GM20431 (cell line): Measurements from ENCODE around the gene TWNK.

ENCODE experiments used
- in situ Hi-C: fragments of 300-500 bp; cut with MseI, MboI; formaldehyde crosslinking; loops from one replicate; pipeline ENCODE4 v1.15.0; 2020; ENCODE audit warnings: low sequenced_read_pairs; ENCODE audit not compliant: unreplicated experiment

The TWNK gene

DNA sequence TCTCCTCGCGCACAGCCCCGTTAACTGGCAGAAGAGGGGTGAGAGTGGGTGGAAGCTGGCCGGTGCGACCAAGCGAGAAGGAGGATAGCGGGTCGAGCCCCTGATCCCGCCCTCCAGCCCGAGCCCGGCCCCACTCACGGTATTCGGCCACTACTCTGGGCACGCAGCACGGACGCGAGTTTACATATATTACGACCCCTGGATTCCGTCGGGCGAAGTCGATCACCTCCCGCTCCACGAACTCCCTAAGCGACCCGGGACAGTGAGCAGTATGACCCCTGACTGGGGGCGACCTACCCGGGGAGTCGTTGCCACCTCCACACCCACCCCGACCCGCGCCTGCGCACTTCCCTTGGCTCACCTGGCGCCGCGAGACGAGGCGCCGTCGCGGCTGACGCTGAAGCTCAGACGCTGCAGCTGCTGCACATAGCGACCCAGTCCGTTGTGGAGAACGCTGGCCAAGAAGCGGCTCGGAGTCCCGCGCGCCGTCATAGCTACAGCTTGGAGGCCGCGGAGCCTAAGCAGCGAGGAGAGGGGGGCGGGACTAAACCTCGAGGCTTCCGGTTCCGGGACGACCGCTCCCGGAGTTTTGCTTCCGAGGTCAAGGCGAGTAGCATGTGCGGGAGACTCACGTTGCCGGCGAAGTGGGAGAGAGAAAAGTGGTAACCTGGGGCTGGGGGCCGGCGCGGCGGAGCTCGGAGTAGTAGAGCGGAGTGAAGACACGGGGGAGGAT is at the start of gene TWNK, which contains the start of gene MRPL43:
Gene TWNK (plus strand): TSS at position 592 of the 733 bp plus-strand sequence. CDS start 668 bp downstream, outside the sequence.
Gene MRPL43 (minus strand): TSS at position 546 of the 733 bp plus-strand sequence. CDS start 54 bp downstream, at position 492.
- in situ Hi-C loops, result no loop called here

DNA sequence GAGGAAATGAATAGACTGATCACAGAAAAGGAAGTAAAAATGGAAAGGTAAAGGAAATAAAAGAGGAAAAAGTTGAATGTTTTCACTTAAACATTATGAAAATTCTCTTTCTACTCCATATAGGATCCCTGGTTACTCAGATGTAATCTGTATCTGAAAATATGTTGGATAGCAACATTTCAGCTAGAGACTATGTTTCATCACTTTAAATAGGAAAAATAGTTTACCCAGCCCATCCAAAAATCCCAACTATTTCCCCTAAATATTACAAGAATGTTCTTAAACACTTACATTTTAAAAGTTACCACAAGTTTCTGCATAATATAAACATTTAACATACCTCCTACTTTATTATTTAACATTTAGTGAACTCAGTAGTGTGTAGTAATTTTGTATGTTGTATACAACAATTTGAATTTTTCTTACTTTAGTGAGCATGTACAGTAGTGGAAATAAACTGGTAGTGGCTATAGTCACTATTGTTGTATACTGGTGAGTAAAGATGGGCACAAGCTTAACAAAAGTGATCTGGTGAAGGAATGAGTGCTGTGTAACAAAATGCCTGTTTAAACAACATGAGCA is 47.5 kb upstream of the TWNK start:
- in situ Hi-C loops, result no loop called here

DNA sequence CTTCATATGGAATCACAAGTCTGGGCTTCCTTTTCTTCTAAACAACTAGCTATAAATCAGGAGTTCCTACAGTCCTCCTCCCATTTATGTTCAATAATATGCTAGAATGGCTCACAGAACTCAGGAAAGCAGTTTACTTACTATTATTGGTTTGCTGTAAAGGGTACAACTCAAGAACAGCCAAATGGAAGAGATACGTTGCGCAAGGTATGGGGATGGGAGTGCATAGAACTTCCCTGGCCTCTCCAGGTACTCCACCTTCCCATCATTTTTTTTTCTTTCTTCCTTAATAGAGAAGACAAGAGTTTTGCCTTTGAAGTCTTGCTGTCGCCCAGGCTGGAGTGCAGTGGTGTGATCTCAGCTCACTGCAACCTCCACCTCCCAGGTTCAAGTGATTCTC is 45.1 kb upstream of the TWNK start:
- in situ Hi-C loops, result no loop called here

DNA sequence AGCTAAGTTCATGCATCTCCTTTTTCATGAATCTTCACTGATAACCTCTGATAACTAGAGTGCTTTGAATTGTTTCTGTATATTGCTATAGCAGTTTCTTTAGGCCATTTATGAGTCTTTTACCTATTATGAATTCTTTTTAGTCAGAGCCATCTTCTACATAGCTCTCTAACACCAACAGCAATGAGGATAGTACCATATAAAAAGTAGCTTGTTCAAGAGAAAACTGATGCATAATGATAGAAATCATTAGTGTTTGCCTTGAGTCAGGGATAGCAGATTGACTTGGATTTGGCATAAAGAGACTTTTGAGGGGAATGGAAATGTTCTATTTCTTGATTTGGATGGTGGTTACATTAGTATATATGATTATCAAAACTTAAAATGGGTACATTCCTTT is 43.8 kb upstream of the TWNK start:
- in situ Hi-C loops, result no loop called here

DNA sequence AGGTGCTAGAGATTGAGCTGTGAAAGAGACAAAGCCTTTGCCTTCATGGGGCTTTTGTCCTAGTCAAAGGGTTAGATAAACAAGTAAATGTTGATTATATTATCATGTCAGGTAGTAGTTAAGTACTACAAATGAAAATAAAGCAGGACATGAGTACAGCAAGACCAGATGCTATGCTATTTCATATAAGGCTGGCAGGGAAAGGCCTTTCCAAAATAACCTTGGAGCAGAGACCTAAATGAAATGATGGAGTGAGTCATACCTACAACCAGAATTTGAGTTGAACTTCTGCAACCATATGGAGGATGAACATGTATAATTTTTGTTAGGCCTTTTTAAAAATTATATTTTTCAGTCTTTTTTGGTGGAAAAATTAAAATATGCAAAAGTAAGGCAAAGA is 41.6 kb upstream of the TWNK start:
- in situ Hi-C loops, result no loop called here

DNA sequence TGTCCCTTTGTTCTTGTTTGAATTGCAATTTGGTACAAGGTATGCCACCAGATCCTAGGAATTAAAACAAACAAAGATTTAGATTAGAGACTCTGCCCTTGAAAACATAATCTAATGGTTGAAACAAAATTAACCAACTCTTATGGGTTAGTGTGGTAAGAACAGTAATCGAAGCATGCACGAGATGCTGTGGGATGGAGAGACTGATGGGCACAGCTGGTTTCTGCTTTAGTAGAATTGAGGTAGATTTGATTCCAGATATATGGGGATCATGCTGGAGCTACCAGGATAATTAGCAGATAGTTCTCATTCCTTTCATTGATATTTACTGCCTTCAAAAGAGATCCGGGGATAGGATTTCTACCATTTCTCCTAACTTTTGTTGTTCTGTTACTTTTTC is 38.4 kb upstream of the TWNK start:
- in situ Hi-C loops, result no loop called here

DNA sequence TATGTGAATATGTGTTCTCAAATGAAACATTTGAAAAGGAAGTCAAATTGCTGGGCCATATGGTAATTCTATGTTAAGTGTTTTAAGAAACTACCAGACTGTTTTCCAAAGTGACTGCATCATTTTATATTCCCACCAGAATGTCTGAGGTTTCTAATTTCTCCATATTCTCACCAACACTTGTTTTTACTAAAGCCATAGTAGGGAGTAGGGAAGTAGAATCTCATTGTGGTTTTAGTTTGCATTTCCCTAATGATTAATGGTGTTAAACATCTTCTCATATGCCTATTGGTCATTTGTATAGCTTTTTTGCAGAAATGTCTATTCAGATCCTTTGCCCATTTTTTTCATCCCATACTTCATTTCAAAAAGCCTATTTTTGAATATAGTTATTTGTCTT is 27.1 kb upstream of the TWNK start:
- in situ Hi-C loops, result no loop called here

DNA sequence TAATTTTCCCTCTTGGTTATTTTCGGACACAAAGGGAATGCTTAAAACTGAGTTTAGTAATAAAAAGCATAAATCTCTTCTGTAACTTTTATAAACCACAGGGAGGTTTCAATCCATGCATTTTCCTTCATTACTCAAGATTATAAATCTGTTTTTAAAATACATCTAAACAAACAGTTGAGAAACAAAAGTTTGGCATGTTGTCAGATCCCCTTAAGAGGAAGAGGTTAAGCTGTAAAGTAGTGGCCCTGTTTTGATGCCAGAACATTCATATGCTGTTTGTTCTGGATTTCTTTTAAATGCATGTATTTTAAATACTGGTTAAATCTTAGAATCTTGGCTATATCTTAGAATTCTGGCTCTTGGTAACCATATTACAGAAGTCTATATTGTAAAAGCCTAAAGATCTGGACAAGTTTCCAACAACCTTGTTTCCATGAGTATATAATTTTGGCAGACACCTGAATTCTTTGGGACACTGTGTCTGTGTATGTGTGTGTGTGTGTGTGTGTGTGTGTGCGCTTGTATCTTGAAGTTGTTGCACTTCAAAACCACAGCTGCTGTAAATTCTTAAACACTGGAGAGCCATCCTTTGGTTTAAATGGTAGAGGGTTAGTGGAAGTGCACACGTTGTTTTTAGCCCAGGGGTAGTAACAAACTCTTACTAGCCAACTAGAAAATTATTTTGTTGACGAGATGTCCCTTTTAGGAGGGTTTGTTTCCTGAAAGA is 24.8 kb upstream of the TWNK start:
- in situ Hi-C loops, result no loop called here

DNA sequence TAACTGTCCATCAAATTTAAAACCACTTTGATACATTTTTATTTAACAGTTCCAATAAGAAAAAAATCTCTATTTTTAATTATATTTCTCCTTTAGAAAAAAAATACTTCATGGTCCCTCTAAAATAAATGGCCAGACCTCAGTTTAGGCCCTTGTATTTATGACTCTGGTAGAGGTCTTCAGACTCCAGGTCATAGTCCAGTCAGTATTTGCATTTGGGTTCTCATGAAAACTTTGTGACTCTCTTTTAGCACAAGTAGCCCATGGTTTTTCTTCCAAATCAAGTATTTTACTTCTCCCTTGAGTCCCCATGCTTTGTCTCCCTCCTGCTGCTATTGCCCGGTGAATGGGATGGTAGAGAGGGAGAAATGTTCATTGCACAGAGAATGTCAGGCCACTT is 23.5 kb upstream of the TWNK start:
- in situ Hi-C loops, result no loop called here

DNA sequence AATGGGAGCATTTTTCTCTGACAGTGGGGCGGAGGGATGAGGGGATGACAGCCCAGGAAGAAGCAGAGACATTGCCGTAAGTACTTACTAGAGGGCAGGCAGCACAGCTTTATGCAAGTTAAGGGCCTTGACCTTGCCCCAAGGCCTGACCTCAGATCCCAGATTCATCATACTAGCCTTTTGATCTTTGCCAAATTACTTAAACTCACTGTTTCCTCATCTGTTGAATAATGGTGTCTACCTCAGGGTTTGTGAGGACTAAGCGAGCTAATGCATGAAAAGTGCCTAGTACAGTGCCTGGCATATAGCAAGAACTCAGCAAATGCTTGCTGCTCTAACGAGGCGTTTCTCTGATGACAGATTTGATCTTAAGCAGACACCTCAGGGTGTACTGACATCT is 21.5 kb upstream of the TWNK start:
- in situ Hi-C loops, result no loop called here

DNA sequence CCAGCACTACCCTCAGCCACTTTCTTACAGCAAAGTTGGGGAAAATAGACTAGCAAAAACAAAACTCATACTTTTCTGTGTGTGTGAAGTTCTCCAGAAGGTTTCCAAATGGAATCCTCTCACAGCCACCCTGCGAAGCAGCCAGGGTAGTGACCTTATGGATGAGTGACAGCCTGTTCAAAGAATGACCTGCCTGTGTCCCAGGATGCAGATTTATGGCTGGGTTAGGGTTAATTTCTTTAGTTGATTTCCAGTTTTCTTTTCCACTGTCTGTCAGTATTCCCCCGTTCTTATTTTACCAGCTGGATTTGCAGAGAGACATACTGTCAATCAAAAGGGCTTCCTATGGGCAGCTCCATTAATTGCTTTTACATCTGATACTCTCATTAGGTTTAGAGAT is 20.5 kb upstream of the TWNK start:
- in situ Hi-C loops, result no loop called here

DNA sequence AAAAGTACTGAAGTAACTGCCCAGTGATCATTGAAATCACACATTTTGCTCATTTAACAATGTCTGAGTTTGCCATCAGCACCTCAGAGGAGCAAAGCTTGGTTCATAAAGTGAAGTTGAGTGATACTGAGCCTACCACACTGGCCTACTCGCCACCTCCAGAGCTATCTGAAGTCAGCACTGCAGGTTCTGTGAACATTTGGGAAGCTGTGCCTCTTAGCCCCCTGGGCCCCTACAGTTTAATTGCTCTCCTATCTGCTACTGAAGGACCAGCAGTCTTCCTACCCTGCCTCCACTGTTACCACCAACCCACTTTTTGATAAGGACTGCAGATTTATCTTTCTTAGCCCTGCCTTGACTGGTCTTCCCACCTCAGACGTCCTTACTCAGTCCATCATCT is 20.0 kb upstream of the TWNK start:
- in situ Hi-C loops, result no loop called here

DNA sequence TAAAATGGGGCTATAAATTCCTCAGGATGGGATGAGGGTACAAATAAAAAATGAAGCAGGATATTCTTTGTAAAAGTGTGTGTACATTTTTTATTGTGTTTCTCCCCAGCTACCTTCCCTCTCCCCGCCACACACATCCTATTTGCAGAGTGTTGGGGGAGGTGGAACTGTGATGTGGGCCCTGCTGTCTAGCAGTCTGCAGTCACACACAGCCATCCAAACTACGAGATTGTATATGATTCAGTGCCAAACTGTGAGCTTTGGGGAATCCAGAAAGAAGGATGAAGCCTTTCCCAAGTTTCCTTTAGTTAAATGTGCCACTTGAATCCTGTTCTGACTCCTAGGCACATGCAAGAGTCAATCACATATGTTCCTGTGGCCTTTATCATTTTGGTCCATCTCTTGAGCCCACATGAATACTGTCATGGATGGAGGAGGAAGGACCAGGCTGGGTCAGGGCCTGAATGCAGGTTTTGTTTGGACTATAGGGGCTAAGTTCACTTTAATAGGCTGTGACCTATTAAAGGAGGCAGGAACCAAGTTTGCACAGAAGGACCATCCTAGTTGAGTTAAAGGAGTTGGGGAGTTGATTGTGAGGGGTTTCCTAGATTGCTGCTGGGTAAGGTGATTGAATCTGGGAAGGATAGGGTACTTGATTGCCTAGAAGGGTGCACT is 19.1 kb upstream of the TWNK start:
- in situ Hi-C loops, result no loop called here

DNA sequence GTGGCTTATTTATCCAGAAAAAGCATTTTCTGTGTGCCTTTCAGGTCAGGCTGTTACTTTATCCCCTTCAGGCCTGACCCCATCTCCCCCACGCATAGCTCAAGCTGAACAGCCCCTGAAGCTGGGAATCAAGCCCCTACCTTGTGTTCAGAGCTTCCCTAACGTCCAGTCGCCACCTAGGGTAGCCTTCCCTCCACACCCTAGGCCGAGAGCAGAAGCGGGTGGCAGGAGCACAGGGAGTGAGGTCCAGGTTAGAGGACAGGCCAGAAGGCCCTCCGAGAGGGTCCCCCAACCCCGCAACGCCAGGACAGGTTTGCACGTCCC is 18.5 kb upstream of the TWNK start:
- in situ Hi-C loops, result no loop called here

DNA sequence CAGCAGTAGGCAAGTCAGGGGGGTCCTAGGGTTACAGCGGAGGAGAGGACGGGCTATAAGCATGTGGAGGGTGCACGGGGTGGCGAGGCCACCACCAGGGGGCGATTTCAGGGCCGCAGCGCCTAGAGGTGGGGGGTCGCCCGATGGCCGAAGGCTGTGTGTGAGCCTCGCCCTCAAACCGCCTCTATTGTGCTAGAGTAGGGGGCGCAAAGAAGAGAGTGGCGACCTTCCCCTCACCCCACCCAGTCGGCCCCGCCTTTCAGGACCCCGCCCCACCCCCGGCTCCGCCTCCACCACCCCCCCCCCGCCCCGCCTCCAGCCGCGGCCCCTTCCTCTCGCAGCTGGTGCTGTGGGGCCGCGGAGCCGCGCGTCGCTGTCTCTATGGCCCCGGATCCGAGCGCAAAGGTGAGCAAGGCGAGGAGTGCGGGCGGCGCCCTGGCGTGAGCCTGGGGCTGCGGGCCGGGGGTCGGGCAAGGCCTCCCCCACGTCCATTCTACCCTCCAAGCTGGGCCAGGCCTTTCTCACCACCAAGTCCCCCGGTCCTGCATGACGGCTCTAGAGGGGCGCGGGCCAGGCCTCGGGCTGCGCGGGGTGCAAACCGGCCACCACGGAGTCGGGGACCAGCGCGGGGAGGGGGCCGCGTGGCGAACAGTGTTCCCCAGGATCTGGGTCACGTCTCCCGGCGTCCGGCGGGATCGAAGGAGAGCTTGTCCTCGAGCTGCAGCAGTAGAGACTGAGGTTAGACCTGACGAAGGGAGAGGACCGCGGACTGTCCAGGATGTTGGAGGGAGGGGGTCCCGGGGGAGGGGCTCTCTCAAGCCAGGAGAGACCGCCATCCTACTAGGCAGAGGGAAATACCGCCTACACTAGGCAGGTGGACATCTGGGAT is 17.9 kb upstream of the TWNK start, which contains the start of gene SEMA4G:
Gene SEMA4G (plus strand): TSS at position 318 of the 889 bp plus-strand sequence. CDS start 3,409 bp downstream, outside the sequence.
- in situ Hi-C loops, result no loop called here

DNA sequence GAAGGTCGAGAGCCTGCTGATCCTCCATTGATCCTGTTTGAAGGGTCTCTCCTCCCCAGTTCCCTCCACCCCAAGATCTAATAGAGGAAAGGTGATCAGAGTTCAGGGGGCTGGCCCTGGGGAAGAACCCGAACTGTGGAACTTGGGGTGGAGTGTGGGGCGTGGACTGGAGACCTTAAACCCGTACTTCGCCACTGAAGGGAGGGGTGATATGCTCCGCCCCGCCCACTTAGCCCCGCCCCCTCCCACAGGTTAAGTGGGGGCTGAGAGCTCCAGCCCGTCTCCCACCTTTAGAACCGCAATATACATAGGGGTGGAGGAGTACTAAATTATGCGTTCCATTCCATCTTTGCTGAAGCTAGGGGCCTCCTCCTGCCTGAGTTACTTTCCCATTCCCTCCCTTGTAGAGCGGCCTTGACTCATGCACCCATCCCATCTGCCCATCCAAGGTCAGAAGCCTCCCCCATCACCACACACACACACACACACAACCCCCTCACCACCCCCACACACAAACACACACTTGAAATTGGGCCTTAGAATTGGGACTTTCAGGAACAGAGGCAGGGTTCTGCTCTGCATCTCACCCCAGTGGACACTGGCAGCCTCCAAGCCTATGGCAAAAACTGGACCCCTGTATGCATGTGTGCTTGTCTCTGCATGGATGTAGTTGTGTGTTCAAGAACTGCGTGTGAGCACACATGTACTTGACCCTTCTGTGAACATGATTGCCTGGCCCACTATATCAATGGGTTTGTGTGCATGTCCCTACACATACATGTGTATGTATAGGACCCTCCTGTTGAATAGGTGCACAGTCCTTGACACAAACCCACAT is 17.0 kb upstream of the TWNK start:
- in situ Hi-C loops, result no loop called here

DNA sequence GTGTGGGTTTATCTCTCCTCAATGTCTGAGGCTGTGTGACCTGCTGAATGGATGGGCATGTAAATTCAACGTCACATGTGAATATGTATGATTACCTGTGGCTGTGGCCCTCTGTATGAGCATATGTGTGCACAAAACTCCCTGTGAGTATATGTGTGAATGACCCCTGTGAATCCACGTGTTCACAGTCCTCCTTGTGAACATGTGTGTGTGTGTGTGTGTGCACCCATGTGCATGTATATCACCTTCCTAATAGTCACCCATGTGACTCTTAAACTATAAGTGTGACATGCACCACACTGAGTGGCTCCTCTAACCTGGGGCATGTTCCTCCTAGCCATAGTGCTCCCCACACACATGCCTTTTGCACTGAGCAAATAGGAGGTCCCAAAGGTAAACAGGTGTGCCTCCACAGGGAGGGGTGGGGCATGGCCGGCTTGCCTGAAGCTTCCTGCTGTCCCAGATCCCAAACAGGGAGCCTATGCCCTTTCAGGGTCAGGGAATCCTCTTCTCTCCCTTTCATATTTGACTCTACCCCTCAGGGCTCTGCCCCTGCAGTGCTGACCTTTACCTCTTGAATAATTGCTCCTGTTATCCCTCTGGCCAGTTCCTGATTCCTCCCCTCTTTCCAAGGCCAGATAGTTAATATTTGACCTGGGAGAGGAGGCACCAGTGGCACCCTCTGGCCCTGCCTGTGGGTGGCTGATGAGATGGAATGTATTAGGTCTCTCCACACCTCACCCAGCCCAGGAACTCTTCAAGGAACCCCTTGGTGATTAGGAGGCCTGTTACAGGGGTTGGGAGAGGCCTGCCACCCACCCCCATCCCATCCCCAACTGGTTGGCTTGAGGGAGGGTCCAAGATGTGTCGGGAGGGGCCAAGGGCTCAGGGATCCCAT is 16.2 kb upstream of the TWNK start:
- in situ Hi-C loops, result no loop called here
